Skeletal muscle cell (primary cell): ENCODE measurements around the gene HS3ST5.

ENCODE experiments used
- DNase-seq: peaks from one replicate; pipeline ENCODE4 v3.0.0-alpha.2; 2010; ENCODE audit warnings: low read depth
- H3K4me3 ChIP-seq: 2 replicates; pipeline ENCODE4 v1.5.1; 2011; ENCODE audit warnings: low read depth, mild to moderate bottlenecking, control low read depth, low read length, moderate library complexity

HS3ST5 gene, protein sequence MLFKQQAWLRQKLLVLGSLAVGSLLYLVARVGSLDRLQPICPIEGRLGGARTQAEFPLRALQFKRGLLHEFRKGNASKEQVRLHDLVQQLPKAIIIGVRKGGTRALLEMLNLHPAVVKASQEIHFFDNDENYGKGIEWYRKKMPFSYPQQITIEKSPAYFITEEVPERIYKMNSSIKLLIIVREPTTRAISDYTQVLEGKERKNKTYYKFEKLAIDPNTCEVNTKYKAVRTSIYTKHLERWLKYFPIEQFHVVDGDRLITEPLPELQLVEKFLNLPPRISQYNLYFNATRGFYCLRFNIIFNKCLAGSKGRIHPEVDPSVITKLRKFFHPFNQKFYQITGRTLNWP

GRCh38 chr6:114342826-114343781 is at the start of gene HS3ST5:
HS3ST5 (minus strand) TSS chr6:114343023; CDS start chr6:114062845, 280,178 bp downstream.
- peak within 1 kb of the TSS; percentile 54 for H3K4me3 ChIP-seq
- DNase-seq, result no peak

GRCh38 chr6:114390176-114390575 is 47.4 kb upstream of the HS3ST5 start:
- no peak for DNase-seq

DNA sequence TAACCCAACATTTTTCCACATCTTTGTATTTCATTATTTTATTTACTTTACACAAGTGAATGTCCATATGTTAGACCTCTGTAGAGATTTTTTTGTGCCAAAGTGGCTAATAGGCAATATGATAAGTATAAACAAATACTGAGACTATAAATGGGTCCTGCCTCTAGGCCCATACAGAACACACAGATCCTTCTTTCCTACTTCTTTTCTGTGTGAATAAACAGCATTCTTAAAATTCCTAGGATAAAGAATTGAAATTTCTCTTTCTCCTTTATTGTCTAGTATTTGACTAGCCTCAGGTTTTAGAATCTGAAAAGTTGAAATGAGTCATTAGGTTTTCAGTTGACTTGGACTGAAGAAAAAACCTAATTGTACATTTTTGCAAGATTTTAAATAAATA is 46.3 kb upstream of the HS3ST5 start:
- no peak for DNase-seq
- H3K4me3 ChIP-seq, result no peak overlapping the region

More at GRCh38 chr6:114390176-114390575, 47.4 kb upstream of the HS3ST5 start:
- H3K4me3 ChIP-seq, result no peak overlapping the region

DNA sequence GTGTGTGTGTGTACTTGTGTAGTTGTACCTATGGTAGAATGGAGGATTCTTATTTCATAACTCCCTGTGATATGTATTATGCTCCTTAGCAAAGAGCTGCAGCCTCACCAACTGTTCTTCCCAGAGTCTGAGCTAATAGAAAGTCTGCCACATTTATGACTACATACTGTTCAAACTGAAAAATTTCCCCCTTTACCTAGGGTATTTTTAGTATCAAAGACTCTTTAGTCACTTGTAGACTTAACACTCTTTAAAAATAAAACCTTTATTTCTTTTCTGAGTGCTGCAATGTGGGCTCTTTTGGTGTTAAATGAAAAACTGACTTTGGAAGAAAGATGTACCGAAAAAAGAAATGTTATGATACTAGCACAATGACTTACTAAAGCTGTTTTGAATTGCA is 39.6 kb upstream of the HS3ST5 start:
- no peak overlapping the region for H3K4me3 ChIP-seq
- no peak for DNase-seq

DNA sequence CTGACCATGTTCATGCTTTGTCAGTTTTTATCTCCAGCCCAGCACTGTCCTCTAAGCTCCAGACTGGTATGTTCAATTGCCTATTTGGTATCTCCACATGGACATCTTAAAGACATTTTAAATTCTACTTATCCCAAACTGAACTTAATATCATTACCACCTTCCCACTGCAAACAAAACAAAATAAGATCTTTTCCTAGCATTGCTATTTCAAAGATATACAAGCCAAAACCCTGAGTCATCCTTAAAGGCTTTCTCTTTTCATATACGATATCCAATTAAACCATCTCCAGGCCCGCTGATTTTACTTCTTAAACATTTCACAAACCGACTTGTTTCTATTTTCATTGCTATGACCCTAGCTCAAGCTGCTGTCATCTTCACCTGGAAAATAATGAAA is 35.1 kb upstream of the HS3ST5 start:
- H3K4me3 ChIP-seq, result no peak overlapping the region
- DNase-seq, result no peak

GRCh38 chr6:114376611-114377175 is 33.9 kb upstream of the HS3ST5 start:
- no peak overlapping the region for H3K4me3 ChIP-seq
- no peak for DNase-seq

- no peak overlapping the region for H3K4me3 ChIP-seq
- DNase-seq, result no peak
These were observed 32.8 kb upstream of the HS3ST5 start for GRCh38 chr6:114375541-114376192.

DNA sequence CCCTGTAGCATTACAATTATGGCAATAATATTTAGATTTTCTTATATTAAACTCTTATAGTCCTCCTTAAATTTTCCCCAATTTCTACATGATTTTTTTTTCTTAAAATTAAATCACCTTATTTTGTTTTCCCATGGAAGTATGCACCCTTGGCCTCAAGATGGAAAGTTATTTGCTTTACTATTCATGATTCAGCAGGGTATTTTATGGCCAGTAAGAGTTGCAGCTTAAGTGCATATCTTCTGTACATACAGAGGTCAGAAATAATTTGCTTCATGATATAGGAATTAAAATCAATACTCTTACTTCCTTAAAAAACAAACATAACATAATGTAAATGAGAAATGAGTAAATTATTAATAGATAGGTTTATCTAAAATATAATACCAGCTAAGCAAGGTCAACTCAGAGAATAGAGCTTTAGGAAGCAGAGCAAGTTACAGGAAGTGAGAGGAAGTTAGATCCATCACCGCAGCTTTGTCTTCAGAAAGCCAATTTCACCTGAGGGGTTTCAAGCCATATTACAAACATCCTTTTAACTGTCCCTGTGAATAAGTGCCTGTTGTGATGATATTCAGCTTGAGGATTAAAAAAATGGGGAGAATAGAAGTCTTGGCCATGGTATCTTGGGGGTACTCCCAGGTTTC is 24.6 kb upstream of the HS3ST5 start:
- no peak overlapping the region for H3K4me3 ChIP-seq
- no peak for DNase-seq

DNA sequence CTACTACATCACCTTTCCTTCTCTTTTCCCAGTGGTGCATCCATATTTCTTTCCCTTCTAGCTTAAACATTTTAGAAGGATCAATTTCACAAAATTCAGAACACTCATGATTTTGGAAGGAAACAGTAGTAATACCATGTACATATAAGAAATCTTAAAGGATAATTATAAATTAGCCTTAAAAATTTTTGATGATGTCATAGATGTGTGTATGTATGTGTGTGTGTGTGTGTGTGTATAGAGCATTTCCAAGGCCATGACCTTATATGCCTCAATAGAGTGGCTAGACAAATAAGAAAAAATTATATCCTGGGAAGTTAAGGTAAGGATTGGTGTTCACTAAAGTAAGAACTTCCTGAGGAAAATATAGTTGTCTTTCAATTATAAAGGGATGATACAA is 24.1 kb upstream of the HS3ST5 start:
- H3K4me3 ChIP-seq, result no peak overlapping the region
- DNase-seq, result no peak

GRCh38 chr6:114364301-114364700 is 21.5 kb upstream of the HS3ST5 start:
- H3K4me3 ChIP-seq, result no peak overlapping the region
- no peak for DNase-seq

GRCh38 chr6:114362957-114363356 is 20.1 kb upstream of the HS3ST5 start:
- DNase-seq, result no peak
- no peak overlapping the region for H3K4me3 ChIP-seq

DNA sequence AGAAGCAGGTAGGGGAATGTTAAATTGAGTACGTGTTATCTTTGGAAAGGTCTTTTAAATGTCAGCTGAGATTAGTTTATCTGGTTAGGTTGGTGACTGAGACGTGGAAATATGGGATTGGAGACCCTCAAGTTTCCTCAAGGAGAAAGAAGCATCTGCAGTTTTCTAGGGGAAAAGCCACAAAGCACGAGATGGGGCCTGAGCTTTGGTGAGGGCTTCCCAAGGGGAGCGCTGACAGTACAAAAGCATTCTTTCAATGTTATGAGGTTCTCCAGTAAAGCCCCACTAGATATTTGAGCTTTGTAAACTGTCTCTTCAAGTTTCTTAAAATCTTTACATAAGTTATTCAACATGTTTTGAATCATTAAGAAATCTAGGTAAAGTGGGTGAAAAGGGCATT is 19.6 kb upstream of the HS3ST5 start:
- no peak overlapping the region for H3K4me3 ChIP-seq
- DNase-seq, result no peak

- DNase-seq, result no peak
- H3K4me3 ChIP-seq, result no peak overlapping the region
These were observed 18.2 kb upstream of the HS3ST5 start for GRCh38 chr6:114361036-114361435.

DNA sequence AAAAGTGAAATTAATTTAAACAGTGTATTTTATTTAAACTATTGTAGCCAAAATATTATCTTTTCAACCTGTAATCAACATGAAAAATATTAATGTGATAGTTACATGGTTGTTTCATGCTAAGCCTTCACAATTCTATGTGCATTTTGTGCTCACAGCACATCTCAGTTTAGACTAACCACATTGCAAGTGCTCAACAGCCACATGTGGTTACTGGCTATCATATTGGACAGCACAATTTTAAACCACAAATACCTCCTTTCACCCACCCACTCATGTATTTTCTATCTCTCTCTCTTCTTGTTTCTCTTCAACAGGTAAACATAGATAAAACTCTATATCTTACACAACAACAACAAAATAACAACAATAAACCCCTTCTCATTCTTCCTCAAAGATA is 12.5 kb upstream of the HS3ST5 start:
- no peak for DNase-seq
- H3K4me3 ChIP-seq, result no peak overlapping the region

GRCh38 chr6:114354482-114354881 is 11.7 kb upstream of the HS3ST5 start:
- no peak overlapping the region for H3K4me3 ChIP-seq
- no peak for DNase-seq

- no peak for DNase-seq
- no peak overlapping the region for H3K4me3 ChIP-seq
These were observed 3.6 kb upstream of the HS3ST5 start for GRCh38 chr6:114346451-114346850.

GRCh38 chr6:114344971-114345275 is 2.1 kb upstream of the HS3ST5 start:
- no peak for DNase-seq
- H3K4me3 ChIP-seq, result no peak overlapping the region

- H3K4me3 ChIP-seq, result no peak overlapping the region
- DNase-seq, result no peak
These were observed 1.6 kb upstream of the HS3ST5 start for GRCh38 chr6:114344246-114344970.

- no peak for DNase-seq
- peak overlapping the region; percentile 54 for H3K4me3 ChIP-seq
These were observed 940 bp upstream of the HS3ST5 start for GRCh38 chr6:114343782-114344144.
